OCI-LY3 (cell line): ENCODE results near the gene ANKRD30B.
"Not testable (repeated sequence)": the region's sequence is repeated elsewhere in the genome, so short reads cannot be mapped to it uniquely, and the experiment has no call there.

ENCODE experiments used
- H2AFZ ChIP-seq: fragments of 200-600, 300-600 bp; shearing (Covaris generic); 2 replicates; pipeline ENCODE4 v1.6.0; 2014; ENCODE audit warnings: antibody characterized with exemption, low read depth, low read length
- H3K27ac ChIP-seq: fragments of 200-600, 300-600 bp; sonication (generic); 2 replicates; pipeline ENCODE4 v1.5.1; 2014; ENCODE audit warnings: mild to moderate bottlenecking, low read length, moderate library complexity, mixed read lengths
- H3K27me3 ChIP-seq: fragments of 200-600, 300-600 bp; sonication (generic); 2 replicates; pipeline ENCODE4 v1.6.1; 2014; ENCODE audit warnings: low read depth, low read length, mixed read lengths
- H3K36me3 ChIP-seq: fragments of 200-600, 300-600 bp; sonication (generic); replicated peaks from 2 replicates; pipeline ENCODE3; 2014; ENCODE audit warnings: low read depth, low read length, mixed read lengths
- H3K4me1 ChIP-seq: fragments of 300-600, 200-600 bp; sonication (generic); 2 replicates; pipeline ENCODE4 v1.6.1; 2014; ENCODE audit warnings: low read length, mixed read lengths
- H3K4me2 ChIP-seq: fragments of 200-600, 300-600 bp; sonication (generic); 2 replicates; pipeline ENCODE4 v1.6.1; 2014; ENCODE audit warnings: low read length, mixed read lengths
- H3K4me3 ChIP-seq: fragments of 300-600, 200-600 bp; sonication (generic); 2 replicates; pipeline ENCODE4 v1.5.1; 2014; ENCODE audit warnings: antibody characterized with exemption, mild to moderate bottlenecking, low read length, moderate library complexity
- H3K79me2 ChIP-seq: fragments of 300-600, 200-600 bp; shearing (Covaris generic); 2 replicates; pipeline ENCODE4 v1.6.1; 2014; ENCODE audit warnings: mild to moderate bottlenecking, low read length, mixed read lengths
- H3K9ac ChIP-seq: fragments of 300-600, 200-600 bp; shearing (Covaris generic); 2 replicates; pipeline ENCODE4 v1.6.0; 2014; ENCODE audit warnings: mild to moderate bottlenecking, low read length, moderate library complexity
- H3K9me3 ChIP-seq: fragments of 200-600, 300-600 bp; shearing (Covaris generic); 2 replicates; pipeline ENCODE4 v1.6.1; 2014; ENCODE audit warnings: low read length, mixed read lengths; ENCODE audit not compliant: insufficient read depth
- H4K20me1 ChIP-seq: fragments of 200-600, 300-600 bp; sonication (generic); 2 replicates; pipeline ENCODE4 v1.6.1; 2016; ENCODE audit warnings: low read length, mixed read lengths; ENCODE audit not compliant: insufficient read depth
- CTCF ChIP-seq: fragments of 200-600, 300-600 bp; sonication (generic); IDR thresholded peaks from 2 replicates; pipeline ENCODE4 v1.5.1; 2014; ENCODE audit warnings: antibody characterized with exemption, low read length, low read depth
- EZH2phosphoT487 ChIP-seq: fragments of 200-600 bp; shearing (Covaris generic); IDR thresholded peaks from 2 replicates; pipeline ENCODE4 v1.6.1; 2018; ENCODE audit warnings: antibody characterized with exemption, mixed run types, low read depth

The ANKRD30B gene

GRCh38 chr18:14746897-14747296 is 1.1 kb upstream of the ANKRD30B start:
- TF ChIP-seq CTCF = no peak
- TF ChIP-seq EZH2phosphoT487 = no peak
- Histone ChIP-seq H3K4me1 (no peaks in the 10 kb centered on the region), H3K36me3 (no peaks in the 10 kb centered on the region), H3K9me3 (no peaks in the 10 kb centered on the region), H3K27me3 (no peaks in the 10 kb centered on the region), H3K27ac (no peak overlapping the region), H3K4me2 (no peak overlapping the region), H3K9ac (no peak overlapping the region), H4K20me1 (no peaks in the 10 kb centered on the region), H3K79me2 (no peaks in the 10 kb centered on the region), H3K4me3 (no peak overlapping the region), H2AFZ (no peak overlapping the region)

GRCh38 chr18:14748496-14748895 is 524 bp downstream of the ANKRD30B start:
- Histone ChIP-seq H3K36me3 (no peaks in the 10 kb centered on the region), H3K9me3 (no peaks in the 10 kb centered on the region), H3K4me3 (no peak overlapping the region), H3K4me2 (no peak overlapping the region), H3K27ac (no peak overlapping the region), H3K79me2 (no peaks in the 10 kb centered on the region), H3K27me3 (no peaks in the 10 kb centered on the region), H4K20me1 (no peaks in the 10 kb centered on the region), H3K9ac (no peak overlapping the region), H2AFZ (no peak overlapping the region), H3K4me1 (no peaks in the 10 kb centered on the region)
- no peak for TF ChIP-seq CTCF
- TF ChIP-seq EZH2phosphoT487 = no peak

- not testable (repeated sequence) for H3K4me3 ChIP-seq, H3K27ac ChIP-seq, H3K79me2 ChIP-seq, H3K4me2 ChIP-seq, H3K4me1 ChIP-seq, H3K9ac ChIP-seq, H3K9me3 ChIP-seq, H3K36me3 ChIP-seq, H2AFZ ChIP-seq, H4K20me1 ChIP-seq, H3K27me3 ChIP-seq
Observed at GRCh38 chr18:14763566-14763965, 15.6 kb downstream of the ANKRD30B start.

- Histone ChIP-seq H3K4me1 (no peaks in the 10 kb centered on the region), H3K36me3 (no peaks in the 10 kb centered on the region), H3K4me2 (no peak overlapping the region), H3K9ac (no peak overlapping the region), H3K27me3 (no peaks in the 10 kb centered on the region), H3K27ac (no peak overlapping the region), H3K9me3 (no peaks in the 10 kb centered on the region), H4K20me1 (no peaks in the 10 kb centered on the region), H2AFZ (no peak overlapping the region), H3K79me2 (no peaks in the 10 kb centered on the region), H3K4me3 (no peak overlapping the region)
- no peak for TF ChIP-seq CTCF
- TF ChIP-seq EZH2phosphoT487 = no peak
Observed at GRCh38 chr18:14767474-14767873, 19.5 kb downstream of the ANKRD30B start.

GRCh38 chr18:14768241-14768640 is 20.3 kb downstream of the ANKRD30B start:
- H3K9ac ChIP-seq = no peak overlapping the region
- H3K4me1 ChIP-seq = no peaks in the 10 kb centered on the region
- H3K4me2 ChIP-seq = no peak overlapping the region
- H3K36me3 ChIP-seq = no peaks in the 10 kb centered on the region
- no peaks in the 10 kb centered on the region for H3K27me3 ChIP-seq
- TF ChIP-seq CTCF (no peak), EZH2phosphoT487 (no peak)
- no peak overlapping the region for H3K4me3 ChIP-seq
- no peaks in the 10 kb centered on the region for H4K20me1 ChIP-seq
- H2AFZ ChIP-seq = no peak overlapping the region
- H3K9me3 ChIP-seq = no peaks in the 10 kb centered on the region
- H3K27ac ChIP-seq = no peak overlapping the region
- H3K79me2 ChIP-seq = no peaks in the 10 kb centered on the region
